CD4-positive, alpha-beta T cell treated with Interleukin-17A for 4 hours (primary cell): ENCODE data around the gene CENPQ.
A peak's percentile ranks its signal among the peaks of the same experiment; 100 is the strongest.
"Not testable (repeated sequence)": the region's sequence is repeated elsewhere in the genome, so short reads cannot be mapped to it uniquely, and the experiment has no call there.

ENCODE experiments used
- DNase-seq: peaks from one replicate; pipeline ENCODE4 v3.0.0-alpha.2; 2020; ENCODE audit warnings: mixed read lengths

The CENPQ gene, protein sequence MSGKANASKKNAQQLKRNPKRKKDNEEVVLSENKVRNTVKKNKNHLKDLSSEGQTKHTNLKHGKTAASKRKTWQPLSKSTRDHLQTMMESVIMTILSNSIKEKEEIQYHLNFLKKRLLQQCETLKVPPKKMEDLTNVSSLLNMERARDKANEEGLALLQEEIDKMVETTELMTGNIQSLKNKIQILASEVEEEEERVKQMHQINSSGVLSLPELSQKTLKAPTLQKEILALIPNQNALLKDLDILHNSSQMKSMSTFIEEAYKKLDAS

DNA sequence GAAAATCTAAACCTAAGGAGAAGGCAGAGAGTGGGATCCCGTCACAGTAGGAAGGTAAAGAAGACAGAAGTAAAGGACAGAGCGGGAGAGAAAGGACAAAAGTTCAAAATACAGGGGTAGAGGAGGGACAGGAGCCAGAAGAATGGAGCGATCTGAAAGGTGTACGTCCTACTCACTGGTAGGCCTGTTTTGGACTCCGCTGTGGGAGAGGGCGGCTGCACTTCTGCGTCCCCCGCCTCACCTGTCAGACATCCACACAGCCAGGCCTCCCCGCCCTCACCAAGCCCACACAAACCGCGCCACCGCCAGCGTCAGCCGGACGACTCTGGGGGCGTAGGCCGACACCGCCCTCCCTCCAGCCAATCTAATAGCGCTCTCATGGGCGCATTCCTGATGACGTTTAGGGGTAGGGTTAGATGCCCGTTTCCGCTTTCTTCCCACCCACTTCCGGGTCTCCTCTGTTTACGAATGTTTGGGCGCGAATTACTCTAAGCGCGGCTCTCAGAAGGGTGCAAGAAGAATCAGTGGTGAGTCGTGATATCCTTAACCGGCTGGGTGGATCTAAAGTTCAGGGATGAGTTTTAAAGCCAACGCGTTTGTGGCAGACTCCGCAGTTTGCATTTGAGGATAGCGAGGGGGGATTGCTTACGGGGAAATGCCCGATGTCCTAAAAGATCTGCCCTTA, at the start of gene CENPQ, which contains the start of gene MMUT:
Gene CENPQ (plus strand): TSS at position 444 of the 685 bp plus-strand sequence. CDS start 6,807 bp downstream, outside the sequence.
Gene MMUT (minus strand): TSS at position 327 of the 685 bp plus-strand sequence. CDS start 3,787 bp downstream, outside the sequence.
- DNase-seq, result peak; percentile 89

DNA sequence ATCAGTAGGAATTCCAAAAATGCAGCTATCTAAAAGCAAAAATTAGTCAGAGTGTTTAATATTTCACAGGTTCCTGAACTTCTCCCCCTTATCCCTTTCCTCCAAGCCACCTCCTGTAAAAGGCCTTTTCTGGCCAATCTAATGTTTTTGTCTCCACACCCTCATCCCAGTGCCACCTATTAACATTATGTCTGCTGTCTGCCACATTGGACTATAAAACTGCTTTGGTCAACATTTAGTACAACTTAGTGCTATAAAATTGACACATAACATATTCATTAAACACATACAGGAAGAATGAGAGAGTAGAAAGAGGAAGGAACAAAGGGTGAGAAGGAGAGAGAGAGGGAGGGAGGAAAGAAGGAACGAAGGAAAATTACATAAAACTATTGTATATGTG, 47.8 kb upstream of the CENPQ start:
- no peak for DNase-seq

DNA sequence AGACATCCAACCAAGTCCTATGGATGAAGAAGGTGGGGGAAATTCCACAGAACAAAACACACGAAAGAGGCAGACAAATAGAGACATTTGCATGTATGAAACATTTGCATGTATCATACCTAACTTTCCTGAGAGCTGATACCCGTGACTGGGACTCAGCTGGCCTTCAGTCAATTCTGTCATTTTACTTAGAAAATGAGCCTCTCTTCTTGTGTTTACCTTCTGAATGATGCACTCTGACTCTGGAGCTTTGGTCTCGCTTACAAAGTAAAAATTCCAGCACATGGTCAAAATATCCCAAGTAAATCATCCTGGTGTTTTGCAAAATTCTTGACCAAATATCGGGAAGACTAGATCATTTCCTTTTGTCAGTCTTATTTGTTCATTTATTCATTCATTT, 47.0 kb upstream of the CENPQ start:
- DNase-seq, result no peak

DNA sequence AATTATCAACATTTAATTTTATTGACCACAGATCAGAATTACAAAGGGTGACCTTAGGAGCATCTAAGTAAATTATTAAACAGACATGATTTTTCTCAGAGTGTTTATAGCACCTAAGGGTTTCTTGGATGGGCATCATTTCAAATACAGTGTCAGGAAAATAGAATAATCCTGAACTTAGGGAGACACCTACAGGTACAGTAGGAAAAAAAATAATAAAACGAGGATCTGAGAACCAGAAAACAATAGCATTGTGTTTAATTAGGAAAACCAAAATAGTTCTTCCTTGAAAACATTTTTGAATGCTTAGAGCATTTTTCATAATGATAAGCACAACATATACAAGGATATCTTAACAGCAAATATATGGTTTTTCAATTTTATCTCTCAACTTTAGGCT, 39.4 kb upstream of the CENPQ start:
- no peak for DNase-seq

DNA sequence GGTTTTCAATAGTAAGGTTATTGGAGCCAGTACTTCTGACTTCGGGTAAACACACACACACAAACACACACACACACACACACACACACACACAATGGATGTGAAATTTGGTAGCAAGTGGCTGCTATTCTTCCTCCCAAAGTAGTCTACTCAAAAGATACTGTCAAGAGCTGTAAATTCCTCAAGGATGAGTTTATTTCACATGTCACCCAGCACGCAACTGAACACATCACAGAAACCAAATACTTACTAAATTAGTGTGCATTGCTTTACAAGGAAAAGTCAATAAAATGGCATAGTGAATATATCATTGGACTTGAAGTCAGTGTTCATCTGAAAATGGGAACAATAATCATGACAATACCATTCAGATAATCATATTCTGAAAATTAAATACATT, 33.0 kb upstream of the CENPQ start:
- no peak for DNase-seq

DNA sequence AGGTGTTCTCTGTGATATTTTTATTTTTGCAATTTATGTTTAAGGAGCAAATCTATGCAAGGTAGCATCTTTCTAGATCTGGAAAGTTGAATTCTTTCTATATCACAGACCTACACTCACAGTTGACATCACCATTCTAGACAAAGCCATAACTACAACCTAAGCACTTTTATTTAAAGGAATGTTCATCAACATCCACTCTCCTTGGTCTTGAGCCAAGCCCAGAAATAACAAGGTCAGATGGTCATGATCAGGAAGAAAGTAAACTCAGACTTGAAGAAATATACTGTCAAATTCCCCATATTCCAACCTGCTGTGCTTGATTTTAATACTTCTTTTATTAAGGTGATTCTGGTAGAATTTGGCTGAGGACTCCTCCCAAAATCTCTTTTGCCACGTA, 32.3 kb upstream of the CENPQ start:
- no peak for DNase-seq

DNA sequence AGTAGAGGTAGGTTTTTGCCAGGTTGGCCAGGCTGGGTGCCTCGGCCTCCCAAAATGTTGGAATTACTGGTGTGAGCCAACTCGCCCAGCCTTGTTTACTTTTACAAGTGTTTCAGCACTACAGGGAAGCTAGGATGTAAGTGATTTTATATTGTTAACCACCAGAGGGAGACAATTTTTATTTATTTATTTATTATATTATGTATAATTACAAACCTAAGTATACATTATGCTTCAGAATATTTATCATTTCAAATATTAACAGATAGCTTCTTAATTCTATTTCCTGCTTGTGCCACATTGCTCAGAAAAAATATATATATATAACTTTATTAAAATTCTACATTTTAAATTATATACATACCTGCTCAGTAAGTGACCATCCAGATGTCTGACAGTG, 9.9 kb upstream of the CENPQ start:
- no peak for DNase-seq

DNA sequence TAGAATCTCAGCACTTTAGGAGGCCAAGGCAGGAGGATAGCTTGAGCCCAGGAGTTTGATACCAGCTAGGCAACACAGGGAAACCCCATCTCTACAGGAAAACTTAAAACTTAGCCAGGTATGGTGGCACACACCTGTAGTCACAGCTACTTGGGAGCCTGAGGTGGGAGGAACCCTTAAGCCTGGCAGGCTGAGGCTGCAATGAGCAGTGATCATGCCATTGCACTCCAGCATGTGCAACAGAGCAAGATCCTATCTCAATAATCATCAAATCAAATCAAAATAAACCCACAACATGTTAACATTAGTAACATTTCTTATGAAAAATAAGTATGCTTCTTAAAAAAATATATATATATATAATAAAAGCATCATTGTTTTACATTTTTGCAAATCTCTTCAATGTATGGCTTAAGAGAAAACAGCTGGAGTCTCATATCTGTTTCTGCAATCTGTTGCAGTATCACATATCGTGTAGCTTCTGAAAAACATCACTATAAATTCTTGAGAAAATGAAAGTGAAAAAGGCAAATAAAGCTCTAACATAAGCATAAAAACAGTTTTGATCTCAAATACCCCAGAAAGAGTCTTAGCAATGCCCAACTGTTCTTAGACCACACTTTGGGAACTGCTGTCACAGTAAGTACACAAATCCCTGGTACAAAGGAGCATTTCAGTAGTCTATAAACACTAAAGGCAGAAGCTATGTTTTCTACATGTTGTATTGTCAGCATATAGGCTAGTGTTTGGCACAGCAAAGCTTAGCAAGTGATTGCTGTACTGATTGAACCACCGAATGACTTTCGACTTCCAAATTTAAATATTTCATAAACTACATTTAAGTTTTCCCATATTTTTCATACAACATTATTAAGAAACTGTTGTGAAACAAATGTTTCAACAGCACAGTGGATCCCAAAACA, 8.1 kb upstream of the CENPQ start:
- DNase-seq, result no peak

DNA sequence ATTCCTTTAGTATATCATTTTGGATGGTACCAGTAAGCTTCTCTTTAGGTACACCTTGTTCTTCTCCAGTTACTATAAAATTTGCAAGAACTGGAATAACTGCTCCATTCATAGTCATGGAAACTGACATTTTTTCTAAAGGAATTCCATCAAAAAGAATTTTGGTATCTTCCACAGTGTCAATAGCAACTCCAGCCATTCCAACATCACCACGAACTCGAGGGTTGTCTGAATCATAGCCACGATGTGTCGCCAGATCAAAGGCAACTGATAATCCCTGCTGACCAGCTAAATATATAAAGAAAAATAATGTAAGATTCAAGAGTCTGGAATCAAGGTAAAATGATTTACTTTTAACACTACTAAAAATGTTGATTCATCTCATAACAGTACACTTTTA, 5.4 kb upstream of the CENPQ start:
- DNase-seq, result no peak

DNA sequence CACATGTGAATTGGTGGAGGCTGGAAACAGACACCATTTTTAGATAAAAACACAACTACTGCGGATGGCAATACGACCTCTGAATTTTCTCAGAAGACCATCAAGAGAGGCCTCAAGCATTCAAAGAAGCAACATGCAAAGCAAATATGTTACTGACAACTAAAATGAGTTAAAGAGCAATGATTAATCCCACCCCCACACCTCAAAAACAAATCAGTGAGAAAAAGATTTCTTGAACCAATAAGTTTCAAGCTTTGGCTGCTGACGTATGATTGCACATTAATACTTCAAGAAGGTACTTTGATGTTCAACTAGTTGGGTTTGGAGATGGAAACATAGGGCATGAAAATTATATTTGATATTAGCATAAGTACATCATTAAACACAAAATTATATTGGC, 1.1 kb upstream of the CENPQ start:
- no peak for DNase-seq

DNA sequence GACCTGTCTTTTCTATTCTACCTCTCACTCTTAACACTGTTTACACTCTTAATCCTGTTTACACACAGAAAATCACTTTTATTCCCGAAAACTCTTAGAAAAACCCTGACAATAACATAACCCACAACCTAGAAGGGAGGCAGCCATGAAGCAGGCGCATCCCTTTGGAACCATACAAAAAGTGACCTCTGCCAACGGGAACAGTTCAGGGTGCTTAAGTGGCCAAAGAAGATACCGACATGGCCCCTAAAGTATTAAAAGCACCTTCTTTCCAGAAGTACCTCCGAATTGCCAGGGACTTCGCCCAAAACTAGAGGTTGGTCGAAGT, 607 bp upstream of the CENPQ start:
- no peak for DNase-seq

DNA sequence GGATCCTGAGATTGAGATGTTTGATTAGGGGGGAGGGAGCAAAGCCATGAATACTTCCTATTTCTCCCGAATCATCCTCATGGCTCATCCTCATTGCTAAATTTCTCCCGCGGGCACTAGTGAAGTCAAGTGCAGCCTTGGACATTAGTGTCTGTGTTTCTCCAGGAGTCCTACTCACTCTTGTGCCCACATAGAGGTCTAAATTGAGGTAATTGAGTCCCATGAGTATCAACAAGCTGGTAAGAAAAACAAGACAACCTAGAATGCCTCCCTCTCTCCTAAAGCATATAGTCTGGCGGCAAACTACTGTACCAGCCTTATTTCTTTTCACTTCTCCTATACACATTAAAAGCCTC, 420 bp downstream of the CENPQ start:
- DNase-seq, result no peak

DNA sequence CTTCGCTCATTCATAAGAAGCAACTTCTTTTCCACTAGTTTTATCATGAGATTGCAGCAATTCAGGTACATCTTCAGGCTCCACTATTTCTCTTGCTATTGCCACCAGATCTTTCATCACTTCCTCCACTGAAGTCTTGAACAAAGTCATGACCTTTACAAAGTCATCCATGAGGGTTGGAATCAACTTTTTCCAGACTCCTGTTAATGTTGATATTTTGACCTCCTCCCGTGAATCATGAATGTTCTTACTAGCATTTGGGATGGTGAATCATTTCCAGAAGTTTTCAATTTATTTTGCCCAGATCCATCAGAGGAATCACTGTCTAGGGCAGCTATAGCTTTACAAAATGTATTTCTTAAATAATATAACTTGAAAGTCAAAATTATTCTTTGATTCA, 1.5 kb downstream of the CENPQ start:
- DNase-seq, result no peak

DNA sequence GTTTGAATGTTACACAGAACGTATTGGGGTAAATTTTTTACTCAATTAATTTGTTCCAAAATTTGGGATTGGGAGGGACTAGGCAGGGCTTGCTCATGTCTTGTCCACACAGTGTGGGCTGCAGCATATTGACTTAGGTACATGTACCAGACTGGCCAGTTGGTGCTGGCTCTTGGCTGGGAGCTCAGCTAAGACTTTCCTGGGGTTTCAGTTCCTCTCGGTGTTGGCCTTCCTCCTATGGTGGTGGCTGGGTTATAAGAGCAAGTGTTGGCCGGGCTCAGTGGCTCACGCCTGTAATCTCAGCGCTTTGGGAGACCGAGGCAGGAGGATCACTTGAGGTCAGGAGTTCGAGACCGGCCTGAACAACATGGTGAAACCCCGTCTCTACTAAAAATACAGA, 4.9 kb downstream of the CENPQ start:
- DNase-seq, result no peak

DNA sequence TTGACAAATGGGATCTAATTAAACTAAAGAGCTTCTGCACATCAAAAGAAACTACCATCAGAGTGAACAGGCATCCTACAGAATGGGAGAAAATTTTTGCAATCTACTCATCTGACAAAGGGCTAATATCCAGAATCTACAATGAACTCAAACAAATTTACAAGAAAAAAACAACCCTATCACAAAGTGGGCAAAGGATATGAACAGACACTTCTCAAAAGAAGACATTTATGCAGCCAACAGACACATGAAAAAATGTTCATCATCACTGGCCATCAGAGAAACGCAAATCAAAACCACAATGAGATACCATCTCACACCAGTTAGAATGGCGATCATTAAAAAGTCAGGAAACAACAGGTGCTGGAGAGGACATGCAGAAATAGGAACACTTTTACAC, 13.4 kb downstream of the CENPQ start:
- not testable (repeated sequence) for DNase-seq

DNA sequence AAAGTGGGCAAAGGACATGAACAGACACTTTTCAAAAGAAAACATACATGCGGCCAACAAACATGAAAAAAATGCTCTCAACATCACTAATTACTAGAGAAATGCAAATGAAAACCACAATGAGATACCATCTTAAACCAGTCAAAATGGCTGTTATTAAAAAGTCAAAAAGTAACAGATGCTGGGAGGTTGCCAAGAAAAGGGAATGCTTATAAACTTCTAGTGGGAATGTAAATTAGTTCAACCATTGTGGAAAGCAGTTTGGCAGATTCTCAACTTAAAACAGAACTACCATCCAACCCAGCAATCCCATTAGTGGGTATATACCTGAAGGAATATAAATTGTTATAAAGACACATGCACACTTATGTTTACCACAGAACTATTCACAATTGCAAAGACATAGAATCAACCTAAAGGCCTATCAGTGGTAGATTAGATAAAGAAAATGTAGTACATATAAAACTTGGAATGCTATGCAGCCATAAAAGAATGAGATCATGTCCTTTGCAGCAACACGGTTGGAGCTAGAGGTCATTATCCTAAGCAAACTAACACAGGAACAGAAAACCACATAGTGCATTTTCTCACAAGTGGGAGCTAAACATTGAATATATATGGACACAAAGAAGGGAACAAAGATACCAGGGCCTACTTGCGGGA, 16.3 kb downstream of the CENPQ start:
- no peak for DNase-seq

DNA sequence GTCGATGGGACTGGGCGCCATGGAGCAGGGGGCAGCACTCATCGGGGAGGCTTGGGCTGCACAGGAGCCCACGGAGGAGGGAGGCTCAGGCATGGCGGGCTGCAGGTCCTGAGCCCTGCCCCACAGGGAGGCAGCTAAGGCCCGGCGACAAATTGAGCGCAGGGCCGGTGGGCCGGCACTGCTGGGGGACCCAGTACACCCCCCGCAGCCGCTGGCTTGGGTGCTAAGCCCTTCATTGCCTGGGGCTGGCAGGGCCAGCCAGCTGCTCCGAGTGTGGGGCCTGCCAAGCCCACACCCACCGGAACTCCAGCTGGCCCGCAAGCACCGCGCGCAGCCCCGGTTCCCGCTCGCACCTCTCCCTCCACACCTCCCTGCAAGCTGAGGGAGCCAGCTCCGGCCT, 18.7 kb downstream of the CENPQ start:
- DNase-seq, result not testable (repeated sequence)

DNA sequence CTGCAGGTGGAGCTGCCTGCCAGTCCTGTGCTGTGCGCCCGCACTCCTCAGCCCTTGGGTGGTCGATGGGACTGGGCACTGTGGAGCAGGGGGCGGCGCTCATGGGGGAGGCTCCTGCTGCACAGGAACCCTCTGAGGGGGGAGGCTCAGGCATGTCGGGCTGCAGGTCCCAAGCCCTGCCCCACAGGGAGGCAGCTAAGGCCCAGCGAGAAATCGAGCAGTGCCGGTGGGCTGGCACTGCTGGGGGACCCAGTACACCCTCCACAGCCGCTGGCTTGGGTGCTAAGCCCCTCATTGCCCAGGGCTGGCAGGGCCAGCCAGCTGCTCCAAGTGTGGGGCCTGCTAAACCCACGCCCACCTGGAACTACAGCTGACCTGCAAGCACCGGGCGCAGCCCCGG, 20.2 kb downstream of the CENPQ start:
- DNase-seq, result not testable (repeated sequence)

DNA sequence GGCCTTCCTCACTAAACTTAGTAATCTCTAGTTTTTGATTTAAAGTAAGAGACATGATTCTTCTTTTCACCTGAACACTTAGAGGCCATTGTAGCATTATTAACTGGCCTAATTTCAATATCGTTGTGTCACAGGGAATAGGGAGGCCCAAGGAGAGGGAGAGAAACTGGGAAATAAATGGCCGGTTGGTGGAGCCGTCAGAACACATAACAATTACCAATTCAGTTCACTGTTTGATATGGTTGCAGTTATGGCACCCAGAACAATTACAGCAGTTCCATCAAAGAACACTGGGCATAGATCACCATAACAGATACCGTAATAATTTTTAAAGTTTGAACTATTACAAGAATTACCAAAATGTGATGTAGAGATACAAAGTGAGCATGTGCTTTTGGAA, 27.5 kb downstream of the CENPQ start:
- DNase-seq, result no peak

DNA sequence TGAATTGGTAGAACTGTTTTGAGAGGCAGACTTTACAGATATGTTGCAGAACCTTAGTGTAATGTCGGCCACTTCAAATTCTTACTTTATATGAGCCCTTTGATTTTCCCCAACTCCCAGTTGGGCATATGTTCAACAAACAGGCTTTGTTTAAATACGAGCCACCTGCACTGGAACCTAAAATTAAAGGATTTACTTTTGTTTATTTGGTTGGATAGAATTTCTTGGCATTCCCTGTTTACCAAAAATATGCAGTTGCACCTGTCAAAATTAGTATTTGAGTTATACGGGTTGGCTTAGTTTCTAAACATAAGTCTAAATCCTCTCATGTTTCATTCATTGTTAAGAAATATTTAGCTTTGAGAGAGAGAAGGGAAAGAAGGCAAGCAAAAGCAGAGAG, 34.1 kb downstream of the CENPQ start:
- DNase-seq, result no peak

DNA sequence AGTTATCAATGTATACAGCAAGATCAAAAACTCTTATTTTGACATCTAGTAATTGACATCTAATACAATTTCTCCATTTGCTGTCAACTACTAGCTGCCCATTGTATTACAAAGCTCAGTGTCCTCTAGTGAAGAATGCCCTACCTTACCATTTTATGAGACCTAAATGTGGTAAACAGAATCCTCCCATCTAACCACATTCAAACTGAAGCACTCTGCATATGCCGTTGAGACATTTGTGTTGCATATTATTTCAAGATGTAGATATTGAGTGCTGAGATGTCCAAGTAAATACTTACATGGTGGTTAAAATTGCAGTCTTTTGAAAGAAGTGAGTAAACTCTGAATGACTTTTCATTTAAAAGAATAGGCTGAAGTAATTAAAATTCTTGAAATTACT, 36.0 kb downstream of the CENPQ start:
- no peak for DNase-seq

DNA sequence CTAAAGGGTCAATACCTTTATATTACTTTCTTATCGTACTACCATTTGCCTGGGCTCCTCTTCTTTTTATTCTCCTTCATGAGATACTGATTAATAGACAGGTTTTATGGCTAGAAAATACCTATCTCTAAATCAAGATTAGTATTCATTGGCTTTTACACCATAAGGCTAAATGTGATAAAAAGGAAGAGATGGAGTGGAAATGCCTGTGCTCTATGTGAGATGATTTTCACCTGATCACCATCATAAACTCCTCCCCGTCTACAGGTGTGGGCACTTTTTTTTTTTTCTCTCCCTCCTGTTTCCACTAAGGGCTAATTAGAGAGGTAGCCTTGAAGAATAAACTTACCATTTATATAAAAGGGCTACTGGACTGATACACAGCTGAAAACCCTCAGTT, 36.5 kb downstream of the CENPQ start, which contains the start of gene GLYATL3:
Gene GLYATL3 (plus strand): TSS at position 301 of the 400 bp plus-strand sequence. CDS start 12,068 bp downstream, outside the sequence.
- no peak for DNase-seq

DNA sequence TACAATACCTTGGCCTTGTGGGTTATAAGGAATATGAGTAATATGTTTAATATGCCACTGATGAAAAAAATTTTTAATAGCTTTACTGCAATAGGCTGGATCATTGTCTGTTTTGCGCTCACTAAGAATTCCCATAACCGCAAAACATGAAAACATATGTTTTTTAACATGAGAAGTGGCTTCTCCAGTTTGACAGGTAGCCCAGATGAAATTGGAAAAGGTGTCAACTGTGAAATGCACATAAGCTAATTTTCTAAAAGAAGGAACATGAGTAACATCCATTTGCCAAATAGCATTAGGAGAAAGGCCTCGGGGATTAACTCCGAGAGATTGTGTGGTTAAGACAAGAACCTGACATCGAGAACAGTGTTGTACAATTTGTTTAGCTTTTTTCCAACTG, 41.5 kb downstream of the CENPQ start:
- no peak for DNase-seq
